ENCODE measurements around the gene ZDHHC14.

ZDHHC14 gene

GRCh38 chr6:157433678-157434081 lies 52.7 kb downstream of the ZDHHC14 start:
- intact Hi-C loops (cut with DNase I; ENCODE audit: low total_unique reads), result no loop called here
- DNase-seq, result no peak

GRCh38 chr6:157434349-157435033 lies 53.5 kb downstream of the ZDHHC14 start:
- peaks cover 0 to 31% (median 3%) of the 10 kb centered on the region in 4 donors for H3K4me1 ChIP-seq
- DNase-seq, result peak in 1 of 2 donors; percentile 36
- intact Hi-C loops (cut with DNase I; ENCODE audit: low total_unique reads), result no loop called here
- H3K4me3 ChIP-seq, result no peak overlapping the region
- no peak for TF ChIP-seq CTCF (IDR thresholded peaks at IDR 0.05)
- no peaks in the 10 kb centered on the region for H3K9me3 ChIP-seq
- H3K27me3 ChIP-seq, result no peaks in the 10 kb centered on the region
- H3K27ac ChIP-seq, result peak overlapping the region in 1 of 2 donors; percentile 43
- H3K36me3 ChIP-seq, result no peaks in the 10 kb centered on the region

More at GRCh38 chr6:157433678-157434081, 52.7 kb downstream of the ZDHHC14 start:
- H3K9me3 ChIP-seq, result no peaks in the 10 kb centered on the region
- H3K36me3 ChIP-seq, result no peaks in the 10 kb centered on the region
- no peak overlapping the region for H3K4me3 ChIP-seq
- peaks cover 0 to 27% (median 3%) of the 10 kb centered on the region in 4 donors for H3K4me1 ChIP-seq
- TF ChIP-seq CTCF (IDR thresholded peaks at IDR 0.05), result no peak
- no peaks in the 10 kb centered on the region for H3K27me3 ChIP-seq
- H3K27ac ChIP-seq, result no peak overlapping the region

- no peak overlapping the region for H3K4me3 ChIP-seq
- DNase-seq, result no peak
- intact Hi-C loops (cut with DNase I; ENCODE audit: low total_unique reads), result no loop called here
- no peaks in the 10 kb centered on the region for H3K27me3 ChIP-seq
- no peak overlapping the region for H3K27ac ChIP-seq
- H3K36me3 ChIP-seq, result no peaks in the 10 kb centered on the region
- peaks cover 0 to 31% (median 3%) of the 10 kb centered on the region in 4 donors for H3K4me1 ChIP-seq
- H3K9me3 ChIP-seq, result no peaks in the 10 kb centered on the region
- TF ChIP-seq CTCF (IDR thresholded peaks at IDR 0.05), result no peak
Observed at GRCh38 chr6:157436219-157436943, 55.4 kb downstream of the ZDHHC14 start.

- intact Hi-C loops (cut with DNase I; ENCODE audit: low total_unique reads), result no loop called here
- H3K36me3 ChIP-seq, result no peaks in the 10 kb centered on the region
- DNase-seq, result no peak
- no peaks in the 10 kb centered on the region for H3K9me3 ChIP-seq
- no peak overlapping the region for H3K27ac ChIP-seq
- TF ChIP-seq CTCF (IDR thresholded peaks at IDR 0.05), result no peak
- H3K4me3 ChIP-seq, result no peak overlapping the region
- peaks cover 0 to 31% (median 3%) of the 10 kb centered on the region in 4 donors for H3K4me1 ChIP-seq
- H3K27me3 ChIP-seq, result no peaks in the 10 kb centered on the region
Observed at GRCh38 chr6:157436944-157437336, 56.0 kb downstream of the ZDHHC14 start.

- Histone ChIP-seq H3K4me3 (no peak overlapping the region), H3K27me3 (no peaks in the 10 kb centered on the region), H3K9me3 (no peaks in the 10 kb centered on the region), H3K27ac (peak overlapping the region in 1 of 2 donors; percentile 26), H3K36me3 (no peaks in the 10 kb centered on the region), H3K4me1 (peaks cover 0 to 31% (median 3%) of the 10 kb centered on the region in 4 donors)
- intact Hi-C loops (cut with DNase I; ENCODE audit: low total_unique reads), result no loop called here
- DNase-seq, result no peak
- TF ChIP-seq CTCF (IDR thresholded peaks at IDR 0.05), result no peak
Observed at GRCh38 chr6:157438611-157439111, 57.7 kb downstream of the ZDHHC14 start.

Measured in tibial artery (tissue), 4 donors.